ENCODE data around the gene RALB.

The RALB gene

GRCh38 chr2:120252225-120253020 lies at the start of gene RALB:
Gene RALB (plus strand): TSS chr2:120252852. CDS start chr2:120278665, 25,813 bp downstream.
- DNase-seq, result peak; percentile 98

- DNase-seq, result no peak
These were observed 49.2 kb upstream of the RALB start for GRCh38 chr2:120203251-120204021.

- DNase-seq, result no peak
These were observed 48.6 kb upstream of the RALB start for GRCh38 chr2:120204022-120204405.

GRCh38 chr2:120204417-120204816 lies 48.2 kb upstream of the RALB start:
- no peak for DNase-seq

GRCh38 chr2:120204945-120205670 lies 47.5 kb upstream of the RALB start:
- no peak for DNase-seq

GRCh38 chr2:120206022-120206581 lies 46.5 kb upstream of the RALB start:
- DNase-seq, result no peak

- no peak for DNase-seq
These were observed 44.0 kb upstream of the RALB start for GRCh38 chr2:120208381-120209353.

GRCh38 chr2:120209427-120210269 lies 43.0 kb upstream of the RALB start:
- DNase-seq, result no peak

- no peak for DNase-seq
These were observed 42.4 kb upstream of the RALB start for GRCh38 chr2:120210270-120210693.

- DNase-seq, result no peak
These were observed 34.5 kb upstream of the RALB start for GRCh38 chr2:120218181-120218580.

GRCh38 chr2:120219291-120219690 lies 33.4 kb upstream of the RALB start:
- no peak for DNase-seq

- DNase-seq, result no peak
These were observed 32.9 kb upstream of the RALB start for GRCh38 chr2:120219766-120220165.

GRCh38 chr2:120220756-120221155 lies 31.9 kb upstream of the RALB start:
- no peak for DNase-seq

GRCh38 chr2:120221616-120222015 lies 31.0 kb upstream of the RALB start:
- DNase-seq, result no peak

GRCh38 chr2:120222186-120223033 lies 30.2 kb upstream of the RALB start:
- no peak for DNase-seq

- peak; percentile 89 for DNase-seq
These were observed 29.4 kb upstream of the RALB start, which contains the start of gene TMEM185B for GRCh38 chr2:120223034-120223912. Gene TMEM185B (minus strand): TSS chr2:120223400. CDS start chr2:120222976, 424 bp downstream.

- DNase-seq, result no peak
These were observed 28.4 kb upstream of the RALB start for GRCh38 chr2:120224256-120224655.

- DNase-seq, result no peak
These were observed 27.7 kb upstream of the RALB start for GRCh38 chr2:120224735-120225548.

Data from activated effector memory CD4-positive, alpha-beta T cell treated with Interleukin-2 at 50 U/mL for 16 hours (primary cell).